IPS-NIHi11 (cell line): ENCODE measurements around the gene THSD7B.
A peak's percentile ranks its signal among the peaks of the same experiment; 100 is the strongest.
"Not testable (repeated sequence)": the region's sequence is repeated elsewhere in the genome, so short reads cannot be mapped to it uniquely, and the experiment has no call there.

Source experiments
- DNase-seq: peaks from one replicate; pipeline ENCODE4 v3.0.0; 2012; ENCODE audit warnings: mixed read lengths, low spot score

Gene THSD7B

DNA sequence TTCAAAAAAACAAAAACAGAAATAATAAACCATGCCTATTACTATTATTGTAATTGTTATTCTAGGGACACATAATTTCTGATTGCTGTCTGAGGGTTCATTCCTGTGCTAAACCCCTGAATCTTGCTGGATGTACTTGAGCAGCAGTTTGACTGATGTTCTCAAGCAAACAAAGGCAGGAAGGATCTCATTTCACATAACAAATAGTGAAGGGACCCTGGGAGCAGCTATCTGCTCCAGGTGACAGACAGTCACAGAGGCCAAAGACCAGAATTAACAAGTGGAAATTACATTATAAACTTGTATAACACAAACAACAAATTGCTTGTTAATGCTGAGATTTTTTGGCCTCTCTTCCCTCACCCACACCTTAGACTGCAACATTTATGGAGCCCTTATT, 284.2 kb downstream of the THSD7B start:
- no peak for DNase-seq

DNA sequence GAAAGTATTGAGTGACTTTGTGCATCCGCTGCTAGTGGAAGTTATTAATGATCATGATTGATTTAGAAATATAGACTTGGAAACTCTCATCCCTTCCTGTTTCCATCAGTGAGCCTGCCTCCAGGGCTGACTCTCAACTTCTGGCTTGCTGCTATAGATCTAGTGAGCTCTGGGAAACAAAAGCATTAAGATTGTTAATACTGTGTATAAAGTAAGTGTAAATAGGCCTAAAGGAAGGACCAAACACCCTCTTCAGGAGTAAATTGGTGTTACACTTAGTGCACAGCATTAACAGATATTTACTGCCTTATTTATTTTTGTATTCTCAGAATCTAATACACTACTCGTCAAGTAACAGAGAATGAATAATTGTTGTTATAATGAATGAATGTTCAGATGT, 285.6 kb downstream of the THSD7B start:
- no peak for DNase-seq

DNA sequence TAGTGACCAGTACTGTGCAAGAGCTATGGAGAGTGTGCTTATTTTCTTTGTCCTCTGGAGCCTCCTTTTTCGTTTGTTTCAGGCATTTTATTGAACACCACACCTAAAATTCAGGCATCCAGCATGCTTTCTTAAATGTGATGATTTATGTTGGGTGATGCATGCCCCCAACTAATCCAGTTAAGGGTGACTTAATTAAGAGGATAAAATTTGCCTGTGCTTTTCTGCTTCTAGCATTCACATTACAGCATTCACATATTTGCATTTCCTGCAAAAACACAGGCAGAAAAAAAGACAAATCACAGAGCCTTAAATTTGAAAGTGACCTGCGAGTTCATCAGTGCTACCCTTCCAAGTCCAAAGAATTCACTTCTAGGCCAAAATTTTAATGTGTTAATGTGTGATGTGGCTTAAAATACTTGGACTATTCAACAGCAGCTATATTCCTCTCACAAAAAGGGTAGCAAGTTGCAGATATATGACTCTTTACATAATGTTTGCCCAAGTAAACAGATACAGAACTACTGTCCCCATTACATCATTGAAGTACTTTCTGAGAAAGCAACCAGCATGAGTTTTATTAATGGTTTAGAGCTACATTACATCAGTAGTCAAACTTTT, 286.5 kb downstream of the THSD7B start:
- no peak for DNase-seq

DNA sequence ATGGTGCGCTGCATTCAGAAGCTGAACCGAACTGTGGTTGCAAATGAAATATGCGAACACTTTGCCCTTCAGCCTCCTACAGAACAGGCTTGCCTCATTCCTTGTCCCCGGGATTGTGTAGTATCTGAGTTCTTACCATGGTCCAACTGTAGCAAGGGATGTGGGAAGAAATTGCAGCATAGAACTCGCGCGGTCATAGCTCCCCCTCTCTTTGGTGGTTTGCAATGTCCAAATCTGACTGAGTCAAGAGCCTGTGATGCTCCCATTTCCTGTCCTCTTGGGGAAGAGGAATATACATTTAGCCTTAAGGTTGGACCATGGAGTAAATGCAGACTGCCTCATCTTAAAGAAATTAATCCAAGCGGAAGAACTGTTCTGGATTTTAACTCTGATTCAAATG, 291.4 kb downstream of the THSD7B start:
- DNase-seq = no peak

DNA sequence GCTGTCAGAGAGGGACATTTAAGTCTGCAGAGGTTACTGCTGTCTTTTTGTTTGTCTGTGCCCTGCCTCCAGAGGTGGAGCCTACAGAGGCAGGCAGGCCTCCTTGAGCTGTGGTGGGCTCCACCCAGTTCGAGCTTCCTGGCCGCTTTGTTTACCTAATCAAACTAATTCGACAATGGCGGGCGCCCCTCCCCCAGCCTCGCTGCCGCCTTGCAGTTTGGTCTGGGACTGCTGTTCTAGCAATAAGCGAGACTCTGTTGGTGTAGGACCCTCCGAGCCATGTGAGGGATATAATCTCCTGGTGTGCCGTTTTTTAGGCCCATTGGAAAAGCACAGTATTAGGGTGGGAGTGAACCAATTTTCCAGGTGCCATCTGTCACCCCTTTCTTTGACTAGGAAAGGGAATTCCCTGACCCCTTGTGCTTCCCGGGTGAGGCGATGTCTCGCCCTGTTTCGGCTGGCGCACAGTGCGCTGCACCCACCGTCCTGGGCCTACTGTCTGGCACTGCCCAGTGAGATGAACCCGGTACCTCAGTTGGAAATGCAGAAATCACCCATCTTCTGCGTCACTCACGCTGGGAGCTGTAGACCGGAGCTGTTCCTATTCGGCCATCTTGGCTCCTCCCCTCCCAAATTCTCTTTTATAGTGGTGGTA, 310.9 kb downstream of the THSD7B start:
- not testable (repeated sequence) for DNase-seq

DNA sequence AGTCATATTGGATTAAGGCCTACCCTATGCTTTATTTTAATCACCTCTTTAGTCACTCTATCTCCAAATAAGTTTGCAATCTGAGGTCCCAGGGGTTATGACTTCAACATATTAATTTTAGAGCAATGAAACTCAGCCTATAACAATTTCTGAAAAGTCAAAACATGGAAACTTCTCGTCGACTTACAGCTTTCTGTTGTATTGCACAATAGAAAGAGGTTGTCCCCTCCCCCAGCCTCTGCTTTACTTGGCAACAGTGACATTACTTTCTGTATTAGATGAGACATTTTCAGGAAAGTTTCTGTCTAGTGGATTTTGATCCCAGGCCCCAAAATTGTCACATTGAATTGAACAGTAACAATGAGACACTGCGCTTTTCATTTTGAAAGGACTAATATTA, 326.4 kb downstream of the THSD7B start:
- DNase-seq = no peak

DNA sequence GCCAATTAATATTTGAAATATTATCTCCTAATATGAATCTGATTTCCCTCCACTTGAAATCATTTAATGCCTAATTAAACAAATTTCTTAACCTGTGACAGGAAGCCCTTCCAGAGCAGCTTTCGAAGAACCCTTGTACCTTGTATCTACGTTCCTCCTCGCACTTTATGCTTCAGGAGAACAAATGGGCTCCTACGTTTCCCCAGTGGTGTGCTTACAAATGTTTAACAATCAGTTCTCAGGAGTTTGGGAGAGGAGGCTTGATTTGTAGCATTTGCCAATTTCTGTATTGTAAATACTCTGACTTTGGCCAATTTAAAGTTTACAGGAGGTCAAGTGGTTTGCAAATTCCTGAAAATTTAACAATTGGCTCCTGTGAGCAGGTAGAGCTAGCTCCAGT, 327.8 kb downstream of the THSD7B start:
- DNase-seq = no peak

DNA sequence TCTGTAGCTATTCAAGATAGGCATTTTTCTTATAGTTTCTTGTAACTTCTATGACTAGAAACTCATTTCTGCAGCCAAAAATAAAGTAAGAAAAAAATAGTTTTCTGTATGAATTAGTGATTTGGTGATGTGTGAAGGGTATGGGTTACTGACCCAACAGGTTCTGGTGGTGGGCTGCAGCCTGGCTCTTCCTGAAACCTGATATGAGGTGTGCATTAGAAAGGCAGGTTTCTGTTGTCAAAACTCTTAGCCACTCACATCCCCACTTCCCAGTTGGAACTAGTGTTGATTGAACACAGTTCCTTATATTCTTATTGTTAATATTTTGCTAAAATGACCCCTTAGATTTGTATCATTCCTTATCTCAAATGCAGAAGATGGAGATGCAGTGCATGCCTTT, 330.8 kb downstream of the THSD7B start:
- no peak for DNase-seq

DNA sequence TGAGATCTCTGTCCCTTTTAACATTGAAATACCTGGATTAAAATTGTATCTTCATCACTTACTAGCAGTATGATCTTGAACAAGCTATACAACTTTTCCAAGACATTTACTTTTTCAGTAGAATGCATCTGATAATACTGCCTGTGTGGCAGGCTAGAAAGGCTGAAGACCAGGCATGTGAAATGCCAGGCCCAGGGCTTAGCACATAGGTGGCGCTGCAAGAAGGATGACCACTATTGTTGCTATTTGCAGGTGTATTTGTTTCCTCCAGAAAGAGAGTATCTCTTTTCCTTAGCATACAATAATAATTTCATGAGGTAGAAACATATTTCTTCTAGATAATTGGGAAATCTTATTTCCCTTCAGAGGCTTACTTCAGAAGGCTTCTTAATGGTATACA, 331.3 kb downstream of the THSD7B start:
- peak; percentile 26 for DNase-seq

DNA sequence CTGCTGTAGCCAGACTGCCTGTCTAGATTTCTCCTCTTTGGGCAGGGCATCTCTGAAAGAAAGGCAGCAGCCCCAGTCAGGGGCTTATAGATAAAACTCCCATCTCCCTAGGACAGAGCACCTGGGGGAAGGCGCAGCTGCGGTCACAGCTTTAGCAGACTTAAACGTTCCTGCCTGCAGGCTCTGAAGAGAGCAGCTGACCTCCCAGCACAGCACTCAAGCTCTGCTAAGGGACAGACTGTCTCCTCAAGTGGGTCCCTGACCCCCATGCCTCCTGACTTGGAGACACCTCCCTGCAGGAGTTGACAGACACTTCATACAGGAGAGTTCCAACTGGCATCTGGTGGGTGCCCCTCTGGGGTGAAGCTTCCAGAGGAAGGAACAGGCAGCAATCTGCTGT, 336.5 kb downstream of the THSD7B start:
- not testable (repeated sequence) for DNase-seq

DNA sequence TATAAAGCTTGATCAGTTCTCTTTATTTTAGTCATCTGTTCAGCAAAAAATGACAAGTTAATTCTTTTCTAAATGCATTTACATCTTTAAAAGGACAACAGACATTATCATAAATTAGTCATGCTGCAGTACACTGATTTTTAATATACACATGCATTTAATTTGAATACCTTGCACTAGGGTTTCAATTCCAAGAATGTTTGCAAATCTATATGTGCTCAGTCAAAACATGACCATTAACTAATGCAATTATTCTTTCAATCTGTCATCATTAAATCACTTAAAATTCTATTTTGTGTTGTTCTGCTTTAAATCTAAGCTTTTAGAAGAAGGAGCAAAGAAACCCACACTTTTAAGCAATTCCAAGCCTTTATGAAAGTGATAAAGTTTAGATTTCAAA, 342.6 kb downstream of the THSD7B start:
- no peak for DNase-seq

DNA sequence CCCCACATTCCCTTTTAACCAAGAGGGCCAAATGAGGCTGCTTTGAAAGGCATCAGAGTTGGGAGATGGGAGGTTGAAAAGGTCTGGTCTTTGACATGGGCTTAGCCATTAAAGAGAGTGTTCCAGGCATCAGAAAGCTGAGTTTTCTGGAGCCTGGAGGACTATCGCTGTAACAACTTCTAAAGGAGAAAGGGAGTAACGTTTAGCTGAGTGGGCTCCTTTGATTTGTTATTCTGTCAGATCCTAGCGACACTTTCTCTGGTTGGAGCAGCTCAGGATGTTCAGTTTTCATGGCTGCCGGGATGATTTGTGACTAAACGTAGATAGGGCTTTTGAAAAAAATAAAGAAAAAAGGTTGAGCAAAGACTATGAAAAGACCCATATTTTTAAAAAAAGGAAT, 346.6 kb downstream of the THSD7B start:
- DNase-seq = no peak

DNA sequence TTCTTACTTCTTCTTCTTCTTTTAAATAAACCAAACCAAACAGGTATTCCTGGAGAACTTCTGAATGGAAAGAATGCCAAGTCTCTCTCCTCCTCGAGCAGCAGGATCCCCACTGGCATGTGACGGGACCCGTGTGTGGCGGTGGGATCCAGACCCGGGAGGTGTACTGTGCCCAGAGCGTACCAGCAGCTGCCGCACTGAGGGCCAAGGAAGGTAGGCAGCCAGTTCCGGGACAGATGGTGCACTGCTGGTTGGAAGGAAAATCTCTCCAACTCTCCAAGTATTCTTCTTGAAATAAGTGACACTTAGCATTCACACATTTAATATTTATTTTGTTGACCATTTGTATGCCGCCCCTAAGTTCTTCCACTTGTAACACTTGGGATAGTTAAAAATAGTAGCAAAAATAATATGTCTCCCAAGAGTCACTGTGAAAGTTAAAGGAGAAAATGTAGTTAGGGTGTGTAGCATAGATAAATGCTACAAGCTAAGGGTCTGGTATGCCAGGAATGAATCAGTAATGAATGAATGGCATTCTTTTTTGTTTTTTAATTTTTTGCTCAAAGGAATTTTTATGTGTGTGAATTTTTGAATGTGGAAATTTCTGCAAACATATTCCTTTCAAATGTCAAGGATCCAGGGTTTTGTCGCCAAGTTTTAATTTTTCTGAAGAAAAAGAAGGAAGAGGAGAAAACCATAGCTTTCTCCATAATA, 349.9 kb downstream of the THSD7B start:
- DNase-seq = no peak

DNA sequence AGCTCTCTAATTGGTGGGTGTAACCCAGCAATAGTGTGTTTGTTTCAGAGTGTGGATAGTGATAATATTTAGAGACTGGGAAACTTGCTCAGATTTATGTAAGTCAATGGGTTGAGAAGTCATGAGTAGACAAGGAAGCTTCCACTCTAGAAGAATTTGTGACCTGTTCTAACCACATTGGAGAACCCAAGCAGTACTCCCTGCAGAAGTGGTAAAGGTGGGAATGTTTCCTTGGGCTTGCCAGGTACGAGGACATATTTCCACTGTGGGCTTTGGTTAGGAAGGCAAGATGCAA, 350.4 kb downstream of the THSD7B start:
- DNase-seq = no peak

DNA sequence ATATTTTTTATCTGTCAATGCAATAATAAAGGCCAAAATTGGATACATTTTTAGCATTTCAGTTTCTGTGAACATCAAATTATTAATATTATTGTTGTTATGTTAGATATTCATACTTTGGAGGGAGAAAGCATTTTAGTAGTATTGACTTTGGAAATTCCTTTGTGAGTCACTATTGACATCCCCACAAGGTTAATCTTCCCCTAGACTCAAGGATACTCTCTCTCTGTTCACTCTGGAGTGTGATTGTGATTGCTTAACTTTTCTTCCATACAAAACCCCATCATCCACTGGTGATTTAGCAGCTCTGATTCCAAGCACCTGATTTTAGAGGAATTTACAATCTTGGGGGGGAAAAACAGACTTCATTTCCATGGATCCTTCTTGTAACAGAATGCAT, 352.0 kb downstream of the THSD7B start:
- no peak for DNase-seq

DNA sequence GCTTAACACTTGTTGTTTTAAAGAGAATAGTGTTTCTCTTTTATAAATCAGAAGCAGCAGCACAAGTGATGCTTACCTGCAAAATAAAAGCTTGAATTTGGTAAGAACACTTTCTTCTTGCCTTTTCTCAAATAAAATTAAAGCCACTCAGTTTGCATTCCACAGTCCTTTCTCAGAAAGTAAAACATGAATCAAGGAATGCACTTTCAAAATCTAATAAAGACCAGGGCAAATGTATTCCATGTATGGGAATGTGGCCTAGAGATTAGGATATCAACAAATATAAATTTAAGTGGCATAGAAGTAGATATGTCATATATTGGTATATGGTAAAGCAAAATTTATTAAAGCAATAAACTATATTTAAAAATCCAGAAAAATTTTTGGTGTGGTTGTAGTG, 352.8 kb downstream of the THSD7B start:
- no peak for DNase-seq

DNA sequence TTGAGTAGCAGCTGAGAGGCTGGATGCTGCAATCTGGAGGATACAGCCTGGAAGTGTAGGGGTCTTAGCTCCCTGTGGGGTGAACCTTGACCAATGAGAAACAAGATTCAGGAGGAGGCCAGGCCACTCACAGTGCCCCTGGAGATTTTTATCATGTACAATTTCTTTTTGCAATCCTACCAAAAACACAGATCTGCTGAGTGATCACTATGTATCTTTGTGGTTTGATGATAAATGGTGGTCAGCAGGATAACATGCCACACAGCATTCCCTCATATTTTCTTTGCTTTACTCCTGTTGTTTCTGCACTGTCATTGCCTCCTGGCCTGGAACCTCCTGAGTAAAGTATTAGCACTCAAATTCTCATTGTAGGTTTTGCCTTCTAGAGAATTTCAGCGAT, 357.9 kb downstream of the THSD7B start:
- DNase-seq = no peak

DNA sequence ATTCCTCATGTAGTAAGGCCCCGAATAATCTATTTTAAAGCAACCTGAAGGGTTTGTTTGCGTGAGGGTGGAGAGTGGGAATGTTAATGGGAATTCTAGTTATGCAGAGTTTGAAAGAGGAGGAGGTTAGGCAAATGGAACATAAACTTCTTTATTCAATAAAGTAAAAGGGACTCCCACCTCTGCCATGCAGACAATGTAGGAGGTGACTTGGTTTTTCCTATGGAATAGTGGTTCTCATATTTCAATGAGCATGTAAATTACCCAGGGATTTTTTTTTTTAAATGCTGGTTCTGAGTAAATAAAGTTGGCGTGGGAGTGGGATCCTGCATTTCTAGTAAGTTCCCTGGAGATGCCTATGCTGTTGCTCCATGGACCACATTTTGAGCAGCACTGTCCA, 367.9 kb downstream of the THSD7B start:
- DNase-seq = no peak

DNA sequence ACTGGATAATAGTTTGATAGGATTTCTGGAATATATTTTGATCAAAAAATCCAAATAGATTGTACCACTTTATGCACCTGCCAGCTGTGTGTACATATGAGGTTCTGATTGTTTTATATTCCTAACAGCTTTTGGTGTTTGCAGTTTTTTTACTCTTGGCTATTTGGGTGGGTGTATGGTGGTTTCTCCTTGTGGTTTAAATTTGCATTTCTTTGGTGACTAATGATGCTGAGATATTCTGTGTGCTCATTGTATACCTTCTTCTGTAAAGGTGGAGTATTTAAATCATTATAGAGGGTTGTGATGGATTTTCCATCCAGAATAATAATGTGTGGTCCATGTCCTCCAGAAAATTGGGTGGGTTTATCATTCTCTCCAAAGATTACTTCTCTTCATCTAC, 372.9 kb downstream of the THSD7B start:
- DNase-seq = no peak

DNA sequence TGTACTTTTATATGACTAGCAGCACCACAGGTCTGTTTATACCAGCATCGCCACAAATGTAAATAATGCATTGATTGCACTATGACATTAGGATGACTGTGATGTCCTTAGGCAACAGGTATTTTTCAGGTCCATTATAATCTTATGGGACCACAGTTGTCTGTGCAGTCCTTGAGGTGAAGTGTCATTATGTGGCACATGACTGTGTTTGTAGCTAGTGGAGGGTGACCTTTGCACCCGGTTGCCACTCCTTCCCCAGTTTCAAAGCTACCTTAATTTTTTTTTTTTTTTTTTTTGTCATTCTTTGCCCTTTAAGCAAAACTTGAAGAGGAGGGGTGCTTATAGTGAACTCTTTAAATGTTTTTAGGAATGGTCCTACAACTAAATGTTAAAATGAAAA, 386.4 kb downstream of the THSD7B start:
- DNase-seq = no peak

DNA sequence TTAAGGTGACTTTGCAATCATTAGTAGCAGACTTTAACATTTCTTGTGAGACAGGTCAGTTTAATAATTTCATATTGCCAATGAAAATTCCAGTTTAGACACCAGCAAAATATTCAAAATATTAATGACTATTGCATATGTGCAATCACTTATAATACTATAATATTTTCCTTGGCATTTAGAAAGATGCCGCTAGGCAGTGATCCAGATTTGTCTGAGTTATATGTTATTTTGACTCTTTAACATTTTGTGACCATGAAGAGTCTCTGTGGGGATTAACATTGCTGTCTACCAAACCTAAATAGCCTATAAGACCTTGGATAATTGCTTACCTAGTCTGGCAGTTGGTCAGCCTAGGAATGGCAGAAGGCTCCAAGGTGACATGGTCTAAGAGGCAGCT, 389.6 kb downstream of the THSD7B start:
- DNase-seq = no peak

DNA sequence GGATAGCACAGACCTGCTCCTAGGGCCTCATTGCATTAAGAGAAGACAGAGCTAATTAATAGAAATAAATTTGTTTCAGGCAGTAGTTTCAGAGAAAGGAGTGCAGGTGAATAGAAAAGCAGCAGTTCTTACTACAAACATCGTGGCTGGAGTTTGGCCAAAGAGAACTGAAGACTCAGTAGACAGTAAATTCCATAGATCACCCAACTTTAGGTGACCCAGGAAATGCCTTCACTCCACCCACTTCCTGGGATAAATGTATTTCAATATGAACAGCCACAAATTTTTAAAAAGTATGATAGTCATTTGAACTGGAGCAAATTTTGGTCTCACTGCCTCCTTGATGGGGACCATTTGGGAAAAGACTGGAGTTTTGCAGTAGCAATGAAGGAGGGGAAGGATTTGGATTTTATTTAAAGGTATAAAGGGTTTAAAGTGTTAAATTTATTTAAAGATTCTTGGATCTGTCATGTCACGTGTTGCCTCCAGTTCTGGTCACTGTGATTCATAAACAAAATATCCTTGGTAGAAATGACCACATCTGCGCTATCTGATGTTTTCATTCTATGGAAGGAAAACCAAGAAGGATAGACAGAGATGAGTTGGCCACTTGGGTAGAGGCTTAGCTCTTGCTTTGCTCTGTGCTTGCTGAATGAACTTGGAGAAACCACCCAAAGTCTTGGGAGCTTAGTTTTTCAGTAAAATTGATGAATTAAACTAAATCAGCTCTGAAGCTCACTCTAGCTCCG, 390.2 kb downstream of the THSD7B start:
- no peak for DNase-seq

DNA sequence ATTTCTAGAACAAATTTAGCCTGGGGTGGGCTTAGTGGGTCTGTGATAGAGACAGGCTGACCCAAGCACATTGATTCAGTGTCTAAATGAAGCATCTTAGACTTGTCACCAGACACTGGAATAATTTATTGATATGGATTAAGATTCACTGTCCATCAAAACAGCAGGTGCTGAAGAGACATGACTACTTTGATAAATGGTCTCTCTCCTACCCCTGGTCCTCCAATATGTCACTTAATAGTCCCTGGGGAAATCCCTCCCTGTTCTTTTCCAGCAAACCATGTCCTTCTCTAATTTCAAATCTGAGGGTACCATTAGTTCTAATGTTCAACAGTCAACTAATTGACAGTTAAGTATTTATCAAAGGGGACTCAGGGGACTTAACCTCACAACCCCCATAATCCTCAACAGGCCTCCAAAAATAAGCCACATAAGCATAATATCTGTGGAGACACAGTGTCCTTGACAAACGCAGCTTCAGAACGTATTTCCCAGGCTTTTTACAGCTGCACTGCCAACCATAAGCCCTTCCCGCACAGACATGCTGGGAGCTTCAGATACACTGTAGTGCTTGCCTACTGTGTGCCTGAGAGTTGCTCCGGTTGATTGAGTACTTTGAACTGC, 391.0 kb downstream of the THSD7B start:
- DNase-seq = no peak
